Colonic mucosa (tissue), 4 donors: ENCODE measurements around the gene LZTS2. TPM values are rescaled to one million over a fixed set of nuclear protein-coding genes. Genes with fewer than 3 reads are reported as not detected.

Experiments used
- DNase-seq: peaks from one replicate; pipeline ENCODE4 v3.0.0-alpha.2; 2020
- H3K27ac ChIP-seq: fragments of 200-600 bp; one replicate; pipeline ENCODE4 v1.8.0; 2021
- H3K27me3 ChIP-seq: fragments of 200-600 bp; one replicate; pipeline ENCODE4 v1.8.0; 2021
- H3K36me3 ChIP-seq: fragments of 200-600 bp; one replicate; pipeline ENCODE4 v1.8.0; 2021
- H3K4me1 ChIP-seq: fragments of 200-600 bp; one replicate; pipeline ENCODE4 v1.8.0; 2021; ENCODE audit warnings: mild to moderate bottlenecking
- H3K4me3 ChIP-seq: fragments of 200-600 bp; one replicate; pipeline ENCODE4 v1.8.0; 2021
- H3K9ac ChIP-seq, 2 donors: one replicate each; pipeline ENCODE4 v1.7.0; 2013; ENCODE audit warnings: control low read depth in 2 of 2, low read depth in 2 of 2, low read length in 2 of 2
- H3K9me3 ChIP-seq: fragments of 200-600 bp; one replicate; pipeline ENCODE4 v1.8.0; 2021
- CTCF ChIP-seq: fragments of 200-600 bp; IDR thresholded peaks from one replicate; pipeline ENCODE4 v1.8.0; 2022; ENCODE audit warnings: antibody characterized with exemption, mild to moderate bottlenecking
- intact Hi-C: fragments of 100-400 bp; cut with DNase I; formaldehyde crosslinking; loops from one replicate; pipeline ENCODE4 v1.14.1; 2022
- total RNA-seq, 2 donors: library from RNA; stranded (reverse); fragmentation: NEBNext Ultra II Directional in 1 of 2; extraction: Animal tissue kit (Norgen Biotek cat#: 25700) in 1 of 2; gene quantifications; one replicate each; pipeline ENCODE4 v1.2.1, GENCODE V29; 2021
- donor health status: healthy.
- donor health status: DM: no; HTN: no; CAD: no.
- donor health status: DM: no; HTN: no; CAD: no.

The LZTS2 gene
- total RNA-seq, result 10 to 100 TPM; 30.8 to 36.5 TPM

GRCh38 chr10:100999742-101000126, at the start of gene LZTS2:
Gene LZTS2 (plus strand): TSS chr10:100999808. CDS start chr10:101002539, 2,731 bp downstream.
- Histone ChIP-seq H3K27ac (peak within 1 kb of the TSS; percentile 95), H3K9ac (peak within 1 kb of the TSS; percentile 96 to 97), H3K27me3 (no peaks in the 10 kb centered on the region), H3K4me3 (peak within 1 kb of the TSS; percentile 89), H3K4me1 (peaks cover 21% of the 10 kb centered on the region), H3K9me3 (no peaks in the 10 kb centered on the region), H3K36me3 (no peaks in the 10 kb centered on the region)
- no peak for TF ChIP-seq CTCF
- intact Hi-C loops, result no loop called here
- DNase-seq, result no peak

- no peaks in the 10 kb centered on the region for H3K36me3 ChIP-seq
- DNase-seq, result no peak
- H3K27me3 ChIP-seq, result no peaks in the 10 kb centered on the region
- no peaks in the 10 kb centered on the region for H3K4me1 ChIP-seq
- H3K9ac ChIP-seq, result no peak overlapping the region
- no peak overlapping the region for H3K4me3 ChIP-seq
- H3K27ac ChIP-seq, result no peak overlapping the region
- H3K9me3 ChIP-seq, result no peaks in the 10 kb centered on the region
- no peak for TF ChIP-seq CTCF
- intact Hi-C loops, result loop anchor here (10.0 kb wide), 1 partner anchor 45 kb away; the partner anchor contains the start of gene SLF2
Measured at GRCh38 chr10:100960251-100960650, 39.4 kb upstream of the LZTS2 start.

GRCh38 chr10:100962351-100963080, 37.1 kb upstream of the LZTS2 start:
- no peaks in the 10 kb centered on the region for H3K36me3 ChIP-seq
- H3K4me3 ChIP-seq, result no peak overlapping the region
- intact Hi-C loops, result loop anchor here (10.0 kb wide), 1 partner anchor 48 kb away; the partner anchor contains the start of gene SLF2
- no peak overlapping the region for H3K27ac ChIP-seq
- H3K27me3 ChIP-seq, result no peaks in the 10 kb centered on the region
- H3K4me1 ChIP-seq, result no peaks in the 10 kb centered on the region
- no peaks in the 10 kb centered on the region for H3K9me3 ChIP-seq
- DNase-seq, result no peak
- H3K9ac ChIP-seq, result no peak overlapping the region
- TF ChIP-seq CTCF, result no peak

- intact Hi-C loops, result loop anchor here (10.0 kb wide), 1 partner anchor 49 kb away; the partner anchor contains the start of gene SLF2
- Histone ChIP-seq H3K4me1 (no peaks in the 10 kb centered on the region), H3K36me3 (no peaks in the 10 kb centered on the region), H3K9me3 (no peaks in the 10 kb centered on the region), H3K9ac (no peak overlapping the region), H3K4me3 (no peak overlapping the region), H3K27me3 (no peaks in the 10 kb centered on the region), H3K27ac (no peak overlapping the region)
- no peak for DNase-seq
- no peak for TF ChIP-seq CTCF
Measured at GRCh38 chr10:100963826-100964225, 35.8 kb upstream of the LZTS2 start.

- H3K4me1 ChIP-seq, result no peaks in the 10 kb centered on the region
- no peaks in the 10 kb centered on the region for H3K27me3 ChIP-seq
- TF ChIP-seq CTCF, result no peak
- intact Hi-C loops, result loop anchor here (10.0 kb wide), 1 partner anchor 51 kb away; the partner anchor contains the start of gene SLF2
- no peak overlapping the region for H3K4me3 ChIP-seq
- no peaks in the 10 kb centered on the region for H3K36me3 ChIP-seq
- H3K27ac ChIP-seq, result no peak overlapping the region
- no peaks in the 10 kb centered on the region for H3K9me3 ChIP-seq
- no peak overlapping the region for H3K9ac ChIP-seq
- no peak for DNase-seq
Measured at GRCh38 chr10:100965820-100966219, 33.8 kb upstream of the LZTS2 start.
